ENCODE measurements around the gene OBSL1. TPM values are rescaled to one million over a fixed set of nuclear protein-coding genes. Genes with fewer than 3 reads are reported as not detected.

The OBSL1 gene
- total RNA-seq, 1 donor from 2014 or later, result 43.6 TPM

GRCh38 chr2:219597552-219598307 is 26.4 kb upstream of the OBSL1 start, which contains the start of gene STK11IP:
Gene STK11IP, plus strand, starts transcription at chr2:219597857. Its CDS starts 263 bp downstream, at chr2:219598120.
- DNase-seq (ENCODE audit: low spot score) (peak; percentile 97), ATAC-seq (peak; percentile 95)

- no peak for DNase-seq (ENCODE audit: low spot score)
- ATAC-seq, result peak; percentile 15
Observed at GRCh38 chr2:219596954-219597551, 25.7 kb upstream of the OBSL1 start.

DNA sequence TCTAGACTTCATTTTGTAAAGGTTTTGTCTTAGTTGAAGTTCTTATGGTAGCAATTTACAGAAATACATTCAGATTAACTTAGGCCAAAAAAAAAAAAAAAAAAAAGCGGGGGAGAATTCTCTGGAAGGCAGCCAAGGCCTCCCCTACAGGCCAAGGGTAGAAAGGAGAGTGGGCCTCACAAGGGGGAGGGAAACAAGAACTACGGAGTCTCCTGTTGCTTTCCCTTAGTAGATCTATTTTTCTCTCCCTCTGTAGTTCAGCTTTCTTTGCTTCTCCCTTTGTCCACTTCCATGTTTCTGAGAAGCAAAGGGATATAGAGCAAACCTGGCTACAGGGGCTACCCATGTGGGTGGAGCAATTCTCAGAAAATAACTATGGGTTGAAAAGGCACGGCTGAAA is 23.9 kb upstream of the OBSL1 start:
- ATAC-seq (no peak), DNase-seq (ENCODE audit: low spot score) (no peak)

DNA sequence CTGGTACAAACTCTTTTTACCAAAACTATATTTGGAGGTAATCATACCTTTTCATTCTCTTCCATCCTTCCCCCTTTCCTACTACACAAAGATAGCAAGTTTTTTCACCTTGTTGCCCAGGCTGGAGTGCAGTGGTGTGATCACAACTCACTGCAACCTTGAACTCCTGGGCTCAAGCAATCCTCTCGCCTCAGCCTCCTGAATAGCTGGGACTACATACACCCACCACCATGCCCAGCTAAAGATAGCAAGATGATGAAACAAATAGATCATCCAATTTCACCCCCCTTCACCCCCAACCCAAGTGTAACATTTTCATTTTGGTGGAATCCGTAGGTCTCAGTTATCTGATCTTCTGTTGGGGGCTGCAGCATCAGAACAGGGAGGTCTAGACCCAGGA is 21.8 kb upstream of the OBSL1 start:
- no peak for ATAC-seq

DNA sequence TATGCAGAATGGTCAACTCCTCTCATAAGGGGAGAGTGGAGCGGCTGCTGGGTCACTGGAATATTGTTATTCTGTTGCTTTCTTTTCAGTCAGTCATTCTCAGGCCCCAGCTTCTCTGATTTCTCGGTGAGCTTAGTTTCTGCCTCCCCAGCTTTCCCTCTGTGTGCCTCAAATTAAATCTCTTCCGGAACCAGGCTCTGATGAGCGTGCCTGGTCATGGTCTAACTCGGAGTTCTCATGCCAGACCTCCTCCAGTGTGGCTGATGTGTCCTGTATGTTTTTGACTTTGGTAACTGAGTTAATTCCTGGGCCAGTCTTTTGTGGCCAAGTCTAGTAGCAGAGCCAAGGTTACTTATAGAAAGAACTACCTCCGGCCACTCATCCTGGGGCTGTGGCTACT is 21.4 kb upstream of the OBSL1 start:
- no peak for ATAC-seq
- DNase-seq (ENCODE audit: low spot score), result no peak

More for the DNA sequence above, 21.8 kb upstream of the OBSL1 start:
- DNase-seq (ENCODE audit: low spot score), result no peak

- ATAC-seq (no peak), DNase-seq (ENCODE audit: low spot score) (no peak)
Observed at GRCh38 chr2:219591091-219591490, 19.8 kb upstream of the OBSL1 start.

GRCh38 chr2:219581346-219581745 is 10.0 kb upstream of the OBSL1 start:
- DNase-seq (ENCODE audit: low spot score), result no peak
- ATAC-seq, result no peak

DNA sequence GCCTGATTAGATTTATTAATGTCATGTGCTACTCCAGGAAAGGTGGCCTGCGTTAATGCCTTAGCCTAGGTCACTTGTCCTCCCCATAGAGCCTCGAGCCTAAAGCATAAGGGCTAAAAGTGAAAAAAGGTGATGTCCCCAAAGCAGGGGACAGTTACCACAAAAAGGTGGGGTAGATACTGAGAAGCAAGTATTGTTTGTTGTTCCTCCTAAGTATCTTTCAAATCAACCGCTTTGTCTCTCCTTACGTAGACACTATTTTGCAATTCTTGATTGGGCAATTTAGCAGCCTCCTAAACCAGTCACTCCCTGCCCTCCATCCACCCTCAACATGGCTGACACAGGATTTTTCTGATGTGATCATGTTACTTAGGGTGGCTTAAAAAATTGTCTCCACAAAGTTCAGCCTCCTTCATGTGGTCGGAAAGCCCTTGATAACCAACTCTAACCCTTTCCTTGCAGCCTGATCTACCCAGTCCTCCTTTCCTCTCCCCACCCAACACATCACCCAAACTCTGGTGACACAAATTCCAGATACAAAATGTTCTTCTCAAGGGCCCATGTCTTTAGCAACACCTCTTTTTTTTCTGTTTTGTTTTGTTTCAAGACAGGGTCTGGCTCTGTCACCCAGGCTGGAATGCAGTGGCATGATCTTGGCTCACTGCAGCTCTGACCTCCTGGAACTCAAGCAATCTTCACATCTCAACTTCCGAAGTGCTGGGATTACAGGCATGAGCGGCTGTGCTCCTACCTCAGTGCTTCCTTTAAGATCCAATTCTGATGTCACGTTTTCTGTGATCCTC is 7.7 kb upstream of the OBSL1 start:
- ATAC-seq (peak; percentile 46), DNase-seq (ENCODE audit: low spot score) (no peak)

DNA sequence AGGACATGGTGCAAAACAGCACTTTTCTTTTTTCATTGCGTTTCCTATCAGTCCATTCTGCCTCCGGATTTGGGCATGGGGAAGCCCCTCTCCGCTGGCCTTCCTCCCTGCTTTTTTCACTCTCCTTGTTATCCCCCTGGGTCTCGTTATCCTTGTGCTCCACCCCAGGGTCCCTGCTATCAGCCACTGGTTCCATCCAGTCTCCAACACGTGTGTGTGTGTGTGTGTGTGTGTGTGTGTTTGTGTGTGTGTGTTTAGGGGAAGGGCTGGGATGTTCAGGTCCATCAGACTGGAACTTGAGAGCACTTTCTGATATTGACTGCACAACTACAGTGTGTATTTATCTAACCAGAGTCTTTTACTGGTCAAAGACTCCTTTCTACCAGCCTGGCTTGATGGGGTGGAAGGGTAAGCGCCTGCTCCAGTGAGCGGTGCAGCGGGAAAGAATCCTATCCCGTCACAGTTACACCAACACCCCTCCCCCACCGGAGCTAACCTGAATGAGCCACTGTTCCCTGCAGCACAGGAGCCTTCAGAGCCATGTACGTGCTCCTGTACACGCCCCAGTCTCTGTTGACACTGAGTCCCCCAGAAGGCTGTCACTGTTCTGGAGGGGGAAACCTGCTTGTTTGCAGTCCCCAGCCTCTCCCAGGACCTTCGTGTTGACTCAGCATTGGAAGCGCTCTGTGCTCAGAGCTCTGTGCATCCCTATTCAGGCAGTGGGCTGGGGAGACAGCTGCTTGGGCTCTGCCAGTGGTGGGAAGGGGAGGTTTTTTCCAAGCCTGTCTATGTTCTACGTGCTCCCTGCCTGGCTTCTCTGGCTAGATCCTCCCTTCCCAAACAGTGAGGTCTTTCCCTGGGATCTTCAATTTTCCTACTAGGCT is 5.4 kb upstream of the OBSL1 start:
- DNase-seq (ENCODE audit: low spot score), result no peak
- ATAC-seq, result no peak

DNA sequence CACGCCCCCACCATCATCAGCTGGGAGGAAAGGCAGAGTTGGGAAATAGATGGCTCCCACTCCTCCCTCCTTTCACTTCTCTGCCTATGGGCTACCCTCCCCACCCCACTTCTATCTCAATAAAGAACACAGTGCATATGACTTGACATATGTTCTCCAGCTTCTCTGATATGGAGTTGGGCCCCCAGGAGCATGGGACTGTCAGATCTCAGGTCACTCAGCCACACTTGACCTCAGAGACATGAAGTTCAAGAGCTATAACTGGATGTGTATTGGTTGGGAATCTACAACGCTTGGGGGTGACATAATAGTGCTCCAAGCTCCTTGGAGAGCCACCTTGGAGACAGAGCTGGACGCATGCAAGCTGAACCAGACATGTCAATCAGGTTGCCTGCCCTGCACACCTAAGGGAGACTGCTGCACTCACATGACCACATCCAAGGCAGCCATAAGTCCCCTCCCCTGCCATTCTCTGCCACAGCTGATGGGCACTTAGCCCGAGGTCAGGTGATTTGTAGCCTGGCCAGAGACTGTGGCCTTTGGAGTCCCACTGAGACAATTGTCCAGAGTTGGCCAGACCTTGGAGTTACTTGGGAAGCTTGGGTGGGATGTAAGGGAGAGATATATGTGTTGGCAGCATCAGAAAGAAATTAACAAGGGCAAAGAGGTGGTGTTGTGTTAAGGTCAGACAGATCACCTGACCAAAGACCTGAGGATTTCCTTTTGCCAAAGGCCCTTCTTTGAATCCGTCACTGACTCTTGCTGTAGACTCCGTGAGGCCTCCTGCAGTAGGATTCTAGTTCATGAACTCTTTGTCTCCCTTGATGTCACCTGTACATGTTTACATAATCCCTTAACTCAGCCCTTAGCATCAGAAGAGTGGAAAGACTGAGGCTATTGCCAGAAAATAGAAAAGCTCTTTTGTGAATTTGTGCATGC is 4.5 kb upstream of the OBSL1 start:
- ATAC-seq (no peak), DNase-seq (ENCODE audit: low spot score) (no peak)

- ATAC-seq, result no peak
- DNase-seq (ENCODE audit: low spot score), result no peak
Observed at GRCh38 chr2:219574484-219575311, 3.4 kb upstream of the OBSL1 start.

DNA sequence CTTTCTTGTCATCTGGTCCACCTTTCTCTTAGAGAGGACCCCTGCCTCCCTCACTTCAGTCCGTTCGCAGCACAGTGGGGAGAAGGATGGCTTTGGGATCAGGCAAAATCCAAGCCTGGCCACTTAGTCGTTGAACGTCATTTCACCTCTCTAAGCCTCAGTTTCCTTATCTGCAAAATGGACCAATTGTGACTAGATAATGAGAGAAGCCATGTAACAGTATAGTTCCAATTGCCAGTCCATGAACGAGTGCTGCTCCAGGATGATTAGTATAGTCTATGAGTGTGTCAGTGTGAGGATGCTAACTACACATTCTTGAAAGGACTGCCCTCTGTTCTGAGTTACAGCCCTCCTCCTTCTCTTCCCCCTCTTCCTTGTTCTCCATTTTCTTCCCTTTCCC is 1.8 kb upstream of the OBSL1 start:
- DNase-seq (ENCODE audit: low spot score), result no peak
- ATAC-seq, result no peak

GRCh38 chr2:219572237-219573001 is 1.1 kb upstream of the OBSL1 start, which contains the start of gene INHA:
Gene INHA, plus strand, starts transcription at chr2:219572310. Its CDS starts 65 bp downstream, at chr2:219572375.
- ATAC-seq (no peak), DNase-seq (ENCODE audit: low spot score) (no peak)

DNA sequence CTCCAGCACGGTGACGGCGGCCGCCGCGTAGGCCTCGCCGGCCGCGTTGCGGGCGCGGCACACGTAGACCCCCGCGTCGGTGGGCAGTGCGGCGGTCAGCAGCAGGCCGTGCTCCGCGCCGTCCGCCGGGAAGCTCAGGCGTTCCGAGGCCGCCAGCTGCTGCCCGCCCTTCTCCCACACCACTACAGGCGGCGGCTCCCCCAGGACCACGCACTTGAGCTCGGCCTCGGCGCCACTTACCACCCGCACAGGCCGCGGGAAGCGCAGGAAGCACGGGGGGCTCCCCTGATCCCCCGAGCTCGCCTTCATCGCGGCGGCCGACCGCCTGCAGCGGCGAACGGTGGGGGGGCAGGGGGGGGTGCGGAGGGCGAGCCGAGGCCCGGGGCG is 422 bp downstream of the OBSL1 start:
- ATAC-seq, result peak; percentile 44
- no peak for DNase-seq (ENCODE audit: low spot score)

DNA sequence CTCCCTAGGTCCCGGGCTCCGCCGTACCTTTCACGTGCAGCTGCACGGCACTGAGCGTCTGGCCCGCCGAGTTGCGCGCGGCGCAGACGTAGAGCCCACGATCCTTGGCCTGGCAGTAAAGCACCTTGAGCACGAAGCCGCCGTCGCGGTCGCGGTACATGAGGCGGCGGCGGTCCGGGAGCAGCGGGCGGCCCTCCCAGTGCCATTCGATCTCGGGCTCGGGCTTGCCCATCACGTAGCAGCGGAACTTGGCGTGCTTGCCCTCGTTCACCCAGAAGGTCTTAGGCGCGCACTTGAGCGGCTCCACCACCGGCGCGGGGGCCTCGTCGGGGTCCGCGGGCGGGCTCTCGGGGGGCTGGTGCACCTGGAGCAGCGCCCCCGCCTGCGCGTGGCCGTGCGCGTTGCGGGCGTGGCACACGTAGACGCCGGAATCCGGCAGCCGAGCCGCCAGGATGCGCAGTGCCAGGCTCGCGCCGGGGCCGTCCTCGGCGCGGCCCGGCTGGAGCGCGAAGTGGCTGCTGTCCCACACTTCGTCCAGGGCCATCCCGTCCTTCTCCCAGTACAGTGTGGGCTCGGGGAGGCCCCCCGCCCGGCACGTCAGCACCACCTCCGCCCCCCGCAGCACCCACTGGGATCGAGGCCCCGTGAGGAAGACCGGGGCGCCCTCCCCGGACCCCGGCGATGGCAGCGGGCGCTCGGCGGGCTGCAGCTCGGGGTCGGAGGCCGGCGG is 980 bp downstream of the OBSL1 start:
- ATAC-seq (peak; percentile 69), DNase-seq (ENCODE audit: low spot score) (peak; percentile 46)

DNA sequence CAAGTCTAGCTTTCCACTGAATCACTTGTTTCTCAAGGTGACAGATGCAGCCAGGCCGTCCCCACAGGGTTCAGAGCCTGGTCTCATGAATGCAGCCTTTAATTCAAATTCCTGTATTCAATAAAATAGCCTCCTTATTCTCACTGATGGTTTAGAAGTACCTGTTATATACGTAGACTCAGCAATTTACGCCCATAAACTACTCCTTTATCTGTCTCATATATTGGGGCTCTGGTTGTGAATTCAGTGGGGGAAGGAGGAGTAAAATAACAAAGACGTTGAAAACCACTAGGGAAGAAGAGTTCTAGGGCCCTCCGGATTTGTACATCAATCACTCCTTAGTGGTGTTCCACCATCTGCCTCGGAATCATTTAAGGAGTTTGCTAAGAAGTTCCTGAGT is 1.7 kb downstream of the OBSL1 start:
- no peak for ATAC-seq
- no peak for DNase-seq (ENCODE audit: low spot score)

- no peak for DNase-seq (ENCODE audit: low spot score)
- no peak for ATAC-seq
Observed at GRCh38 chr2:219569041-219569440, 2.3 kb downstream of the OBSL1 start.

Measured in left lobe of liver (tissue), 2 donors.